ENCODE measurements around the gene RC3H1. TPM values are rescaled to one million over a fixed set of nuclear protein-coding genes. Genes with fewer than 3 reads are reported as not detected.
"Not testable (repeated sequence)": the region's sequence is repeated elsewhere in the genome, so short reads cannot be mapped to it uniquely, and the experiment has no call there.

Gene RC3H1
- polyA plus RNA-seq, 1 donor, result 9.5 TPM

- no peak for DNase-seq (ENCODE audit: low read depth)
These were observed 75.7 kb downstream of the RC3H1 start for GRCh38 chr1:173946380-173946921.

DNA sequence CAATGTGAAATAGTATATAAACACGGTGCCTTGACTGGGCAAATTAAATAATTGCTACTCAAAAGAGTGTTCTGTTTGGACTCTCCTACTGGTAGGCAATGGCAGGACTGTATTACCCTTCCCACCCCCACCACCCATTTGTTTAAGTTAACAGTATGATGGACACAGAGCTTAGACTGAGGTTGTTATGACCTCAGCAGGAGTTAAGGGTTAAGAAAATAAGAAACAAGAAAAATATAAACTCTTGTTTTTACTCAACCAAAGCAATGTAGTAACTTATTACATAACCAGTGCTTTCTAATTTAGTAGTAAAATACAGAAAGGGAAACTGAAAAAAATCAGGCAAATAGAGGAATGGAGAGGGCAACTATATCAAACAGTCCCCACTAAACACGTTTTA, 85.1 kb downstream of the RC3H1 start:
- no peak for DNase-seq (ENCODE audit: low read depth)

GRCh38 chr1:173934440-173934839, 87.7 kb downstream of the RC3H1 start:
- DNase-seq (ENCODE audit: low read depth), result no peak

DNA sequence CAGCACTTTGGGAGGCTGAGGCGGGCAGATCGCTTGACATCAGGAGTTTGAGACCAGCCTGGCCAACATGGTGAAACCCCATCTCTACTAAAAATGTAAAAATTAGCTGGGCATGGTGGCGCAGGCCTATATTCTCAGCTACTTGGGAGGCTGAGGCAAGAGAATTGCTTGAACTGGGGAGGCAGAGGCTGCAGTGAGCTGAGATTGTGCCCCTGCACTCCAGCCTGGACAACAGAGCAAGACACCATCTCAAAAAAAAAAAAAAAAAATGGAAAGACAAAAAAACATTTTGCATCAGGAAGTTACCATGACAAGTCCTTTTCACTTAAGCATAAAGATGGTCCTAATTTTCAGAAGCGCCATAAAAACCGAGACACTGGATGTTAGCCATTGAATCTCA, 91.6 kb downstream of the RC3H1 start:
- DNase-seq (ENCODE audit: low read depth), result not testable (repeated sequence)

- DNase-seq (ENCODE audit: low read depth), result no peak
These were observed 96.6 kb downstream of the RC3H1 start for GRCh38 chr1:173925306-173926242.

GRCh38 chr1:173920861-173921260, 101.3 kb downstream of the RC3H1 start:
- no peak for DNase-seq (ENCODE audit: low read depth)

DNA sequence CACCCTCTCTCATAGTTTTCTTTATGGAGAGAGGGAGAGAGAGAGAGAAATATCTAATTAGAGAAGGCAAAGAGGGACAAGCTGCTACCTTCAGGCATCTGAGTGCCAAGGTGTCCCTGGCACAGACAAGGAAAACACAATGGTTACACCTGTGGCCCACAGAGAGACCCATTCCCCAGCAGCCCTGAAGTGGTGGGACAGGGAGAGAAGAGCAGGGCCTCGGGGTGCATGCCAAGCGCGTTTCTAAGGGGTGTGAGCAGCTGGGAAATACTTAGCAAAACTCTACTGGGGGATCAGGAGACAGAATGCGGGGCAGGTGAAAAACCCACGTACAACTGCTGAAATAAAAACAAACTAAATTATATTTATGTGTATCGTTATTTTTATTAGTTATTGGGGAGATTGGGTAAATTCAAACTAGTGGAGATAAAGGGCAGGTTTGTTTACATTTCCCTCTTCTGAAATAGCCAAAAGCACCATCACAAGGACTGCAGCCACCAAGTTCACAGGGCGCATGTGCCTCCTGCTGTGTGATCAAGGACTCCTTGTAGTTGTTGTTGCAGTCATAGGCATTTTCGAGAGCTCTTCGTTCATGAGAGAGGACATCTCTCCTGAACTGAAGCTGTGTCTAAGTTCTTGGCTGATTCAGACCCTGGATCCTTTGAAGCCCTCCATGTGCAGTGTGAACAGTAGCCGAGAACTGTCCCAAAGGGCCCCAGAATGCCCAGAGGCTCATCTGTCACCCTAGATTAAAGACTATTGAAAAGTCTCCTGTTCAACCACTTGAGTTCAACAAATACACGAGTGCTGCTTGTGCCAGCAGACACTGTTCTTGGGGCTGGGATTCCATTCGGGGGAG, 104.3 kb downstream of the RC3H1 start:
- no peak for DNase-seq (ENCODE audit: low read depth)

DNA sequence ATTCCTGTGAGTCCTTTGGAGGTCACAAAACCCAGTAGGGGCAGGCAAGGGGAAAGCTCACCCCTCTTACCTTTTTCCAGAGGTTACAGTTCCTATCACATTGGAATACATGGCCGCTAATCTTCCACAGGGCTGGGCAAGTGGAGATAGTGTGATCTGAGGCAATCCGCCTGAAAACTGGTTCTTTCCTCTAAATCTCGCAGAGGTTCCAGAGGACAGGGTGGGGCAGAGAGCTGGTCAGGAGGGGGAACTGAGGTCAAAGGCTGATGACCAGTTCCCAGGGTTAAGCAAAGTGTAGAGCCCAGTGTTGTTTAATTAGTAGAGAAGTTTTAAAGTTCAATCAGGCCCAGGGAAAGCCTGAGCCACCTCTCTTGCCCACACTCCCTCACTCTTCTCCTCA, 105.0 kb downstream of the RC3H1 start, which contains the start of gene SERPINC1:
Gene SERPINC1 (minus strand): TSS at position 179 of the 400 bp plus-strand sequence. CDS start 68 bp downstream, at position 111.
- DNase-seq (ENCODE audit: low read depth), result no peak

DNA sequence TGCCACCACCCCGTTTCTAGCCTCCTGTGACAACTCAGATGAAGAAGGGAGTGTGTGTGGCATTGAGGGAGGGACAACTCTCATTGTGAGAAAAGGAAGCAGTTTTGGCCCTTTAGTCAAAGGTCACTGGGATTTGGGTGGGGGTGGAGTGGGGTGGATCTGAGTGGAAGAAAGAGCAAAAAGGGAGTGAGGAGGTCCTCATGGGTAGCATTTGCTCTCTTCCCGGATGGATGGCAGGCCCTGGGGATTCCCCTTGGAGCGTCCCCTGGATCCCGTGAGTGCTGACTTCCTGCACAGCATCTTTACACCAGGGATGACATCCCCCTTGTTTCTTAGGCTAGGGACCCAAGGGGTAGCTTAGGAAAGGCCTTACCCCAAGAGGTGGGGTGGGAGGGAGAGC, 105.5 kb downstream of the RC3H1 start:
- no peak for DNase-seq (ENCODE audit: low read depth)

- no peak for DNase-seq (ENCODE audit: low read depth)
These were observed 106.6 kb downstream of the RC3H1 start for GRCh38 chr1:173915596-173915995.

DNA sequence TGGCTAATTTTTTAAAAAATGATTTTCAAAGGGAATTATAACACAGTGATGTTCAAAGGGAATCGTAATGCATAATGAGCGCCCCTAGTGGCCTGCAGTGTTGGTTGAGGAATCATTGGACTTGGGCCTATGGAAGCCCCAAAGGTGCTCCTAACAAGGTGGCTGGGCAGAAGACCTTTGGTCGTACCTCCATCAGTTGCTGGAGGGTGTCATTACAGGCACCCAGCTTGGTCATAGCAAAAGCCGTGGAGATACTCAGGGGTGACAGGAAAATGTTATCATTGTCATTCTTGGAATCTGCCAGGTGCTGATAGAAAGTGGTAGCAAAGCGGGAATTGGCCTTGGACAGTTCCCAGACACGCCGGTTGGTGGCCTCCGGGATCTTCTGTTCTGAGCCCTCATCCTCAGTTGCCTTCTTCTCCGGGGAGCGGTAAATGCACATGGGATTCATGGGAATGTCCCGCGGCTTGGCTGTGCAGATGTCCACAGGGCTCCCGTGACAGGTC, 107.7 kb downstream of the RC3H1 start:
- no peak for DNase-seq (ENCODE audit: low read depth)

GRCh38 chr1:173913111-173913510, 109.0 kb downstream of the RC3H1 start:
- no peak for DNase-seq (ENCODE audit: low read depth)

DNA sequence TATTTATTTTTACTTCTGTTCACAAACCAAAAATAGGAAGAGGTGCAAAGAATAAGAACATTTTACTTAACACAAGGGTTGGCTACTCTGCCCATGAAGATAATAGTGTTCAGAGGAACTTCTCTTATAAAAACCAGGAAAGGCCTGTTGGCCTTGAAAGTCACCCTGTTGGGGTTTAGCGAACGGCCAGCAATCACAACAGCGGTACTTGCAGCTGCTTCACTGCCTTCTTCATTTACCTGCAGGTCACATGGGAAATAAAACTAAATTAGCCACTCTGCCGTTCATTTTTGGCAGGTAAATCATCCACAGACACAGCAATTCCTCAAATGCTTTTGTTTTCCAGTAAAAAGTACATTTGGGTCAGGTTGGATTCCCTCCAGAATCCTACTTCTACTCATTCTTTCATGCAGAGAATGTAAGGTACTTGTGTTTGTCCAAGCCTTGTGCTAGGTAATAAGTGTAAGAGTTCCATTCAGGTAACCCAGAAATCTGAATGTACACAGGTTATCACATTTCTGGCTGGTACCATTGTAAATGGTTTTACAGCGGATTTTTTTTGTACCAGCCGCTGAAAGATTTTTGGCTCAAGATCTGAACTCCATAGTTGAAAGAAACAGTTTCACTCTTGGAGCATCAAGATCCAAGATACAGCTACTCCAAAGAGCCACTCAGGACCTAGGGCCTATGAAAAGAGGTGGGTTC, 118.2 kb downstream of the RC3H1 start:
- DNase-seq (ENCODE audit: low read depth), result no peak

- DNase-seq (ENCODE audit: low read depth), result no peak
These were observed 121.2 kb downstream of the RC3H1 start for GRCh38 chr1:173900992-173901391.

- no peak for DNase-seq (ENCODE audit: low read depth)
These were observed 121.7 kb downstream of the RC3H1 start for GRCh38 chr1:173900427-173900826.

- DNase-seq (ENCODE audit: low read depth), result no peak
These were observed 128.0 kb downstream of the RC3H1 start for GRCh38 chr1:173894189-173894588.

GRCh38 chr1:173893611-173894010, 128.5 kb downstream of the RC3H1 start:
- DNase-seq (ENCODE audit: low read depth), result no peak

GRCh38 chr1:173889885-173890284, 132.3 kb downstream of the RC3H1 start:
- no peak for DNase-seq (ENCODE audit: low read depth)

GRCh38 chr1:173888749-173889148, 133.4 kb downstream of the RC3H1 start:
- no peak for DNase-seq (ENCODE audit: low read depth)

- no peak for DNase-seq (ENCODE audit: low read depth)
These were observed 134.5 kb downstream of the RC3H1 start for GRCh38 chr1:173887627-173888026.
